GM21723 (cell line): ENCODE data around the gene RCBTB2.

ENCODE experiments used
- ATAC-seq: cut with Tn5 transposase; IDR thresholded peaks from one replicate; pipeline ENCODE4 v1.9.1; 2021; ENCODE audit warnings: mild to moderate bottlenecking, moderate library complexity; ENCODE audit not compliant: unreplicated experiment

RCBTB2 gene

DNA sequence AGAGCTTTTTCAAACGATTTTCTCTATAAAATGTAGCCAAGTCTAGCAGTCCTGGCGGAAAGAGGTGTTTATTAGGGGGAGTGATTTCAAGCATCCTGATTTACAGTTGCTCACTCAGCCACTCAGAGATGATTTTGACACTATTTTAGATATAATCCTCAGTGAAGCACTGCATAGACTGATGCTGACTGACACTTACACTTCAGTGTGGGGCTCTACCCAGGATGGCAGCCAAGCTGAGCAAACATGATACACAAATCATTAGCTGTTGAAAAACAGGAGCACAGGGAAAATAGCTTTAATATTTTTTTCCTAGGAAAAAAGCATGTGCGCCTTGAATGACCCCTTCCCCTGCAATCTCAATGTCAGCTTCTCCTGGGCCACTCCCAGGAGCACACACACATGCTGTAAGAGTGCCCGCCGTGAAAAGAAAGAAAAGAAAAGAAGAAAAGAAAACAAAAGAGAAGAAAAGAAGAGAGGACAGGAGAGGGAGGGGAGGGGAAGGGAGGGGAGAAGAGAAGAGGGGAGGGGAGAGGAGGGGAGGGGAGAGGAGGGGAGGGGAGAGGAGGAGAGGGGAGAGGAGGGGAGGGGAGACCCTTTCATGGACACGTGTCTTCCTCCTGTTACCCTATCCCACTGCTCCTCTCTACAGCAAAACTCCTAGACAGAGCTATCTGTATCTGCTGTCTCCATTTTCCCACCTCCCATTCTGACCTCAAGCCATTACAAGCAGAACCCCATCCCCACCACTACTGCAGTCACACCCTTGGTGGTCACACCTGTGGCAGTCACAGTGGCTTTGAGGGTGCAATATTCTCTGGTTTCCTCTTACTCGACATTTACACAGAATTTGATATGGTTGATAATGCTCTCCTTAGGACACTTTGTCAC is 36.4 kb downstream of the RCBTB2 start:
- no peak for ATAC-seq

DNA sequence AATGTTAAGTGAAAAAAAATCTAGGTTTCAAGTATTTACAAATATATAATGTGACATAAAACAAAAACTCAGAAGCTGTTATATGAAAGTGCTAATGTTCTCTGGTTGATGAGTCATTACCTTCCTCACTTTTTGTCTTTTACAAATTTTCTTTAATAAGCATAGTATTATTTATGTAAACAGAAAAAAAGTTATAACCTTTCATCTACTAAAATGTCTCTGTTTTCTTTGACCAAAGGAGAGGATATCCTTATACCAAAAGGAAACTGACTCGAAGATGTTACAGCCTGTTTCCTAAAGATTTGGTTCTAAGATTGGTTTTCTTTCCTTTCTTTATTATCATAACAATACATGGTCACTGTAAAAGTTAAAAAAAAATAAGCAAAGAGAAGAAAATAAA is 38.0 kb downstream of the RCBTB2 start:
- ATAC-seq: no peak

DNA sequence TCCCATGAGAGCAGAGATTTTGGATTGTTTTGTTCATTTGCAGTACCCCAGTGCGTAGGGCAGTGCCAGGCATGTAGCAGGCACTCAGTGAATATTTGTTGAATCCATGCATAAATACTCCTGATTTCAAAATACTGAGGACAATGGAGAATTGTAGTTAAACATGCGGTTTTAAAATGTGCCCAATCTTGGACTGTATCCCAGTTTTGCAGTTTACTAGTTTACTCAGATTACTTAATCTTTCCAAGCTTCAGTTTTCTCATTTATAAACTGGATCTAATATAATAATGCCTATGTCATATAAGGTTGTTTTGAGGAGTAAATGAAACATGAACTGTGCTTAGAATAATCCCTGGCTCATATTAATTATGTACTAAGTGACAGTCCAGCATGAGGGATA is 39.0 kb downstream of the RCBTB2 start:
- no peak for ATAC-seq

DNA sequence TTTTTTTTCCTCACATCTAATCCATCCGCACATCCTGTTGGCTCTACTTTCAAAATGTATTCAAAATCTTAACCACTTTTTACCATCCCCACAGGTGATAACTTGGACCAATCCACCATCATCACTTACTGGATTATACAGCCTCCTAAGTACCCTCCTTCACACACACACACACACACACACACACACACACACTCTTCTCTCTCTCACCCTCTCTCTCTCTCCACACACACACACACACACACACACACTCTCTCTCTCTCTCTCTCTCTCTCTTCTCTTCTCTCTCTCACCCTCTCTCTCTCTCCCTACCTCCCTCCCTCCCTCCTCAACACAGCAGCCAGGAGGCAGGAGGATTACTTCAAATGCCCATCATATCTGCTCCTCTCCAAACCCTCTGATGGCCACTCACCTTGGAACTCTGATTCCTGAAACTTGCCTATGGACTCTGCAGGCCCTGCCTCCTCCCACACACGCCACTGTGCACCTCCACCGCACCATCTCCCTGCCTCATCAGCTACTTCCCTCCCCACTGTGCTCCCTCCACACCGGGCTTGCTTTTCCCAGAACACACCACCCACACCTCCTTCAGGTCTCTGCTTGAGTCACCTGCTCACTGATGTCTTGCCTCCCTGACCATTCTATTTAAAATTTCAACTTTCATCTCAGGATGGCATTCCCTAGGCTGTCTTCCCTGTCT is 39.7 kb downstream of the RCBTB2 start:
- ATAC-seq: peak; percentile 1

DNA sequence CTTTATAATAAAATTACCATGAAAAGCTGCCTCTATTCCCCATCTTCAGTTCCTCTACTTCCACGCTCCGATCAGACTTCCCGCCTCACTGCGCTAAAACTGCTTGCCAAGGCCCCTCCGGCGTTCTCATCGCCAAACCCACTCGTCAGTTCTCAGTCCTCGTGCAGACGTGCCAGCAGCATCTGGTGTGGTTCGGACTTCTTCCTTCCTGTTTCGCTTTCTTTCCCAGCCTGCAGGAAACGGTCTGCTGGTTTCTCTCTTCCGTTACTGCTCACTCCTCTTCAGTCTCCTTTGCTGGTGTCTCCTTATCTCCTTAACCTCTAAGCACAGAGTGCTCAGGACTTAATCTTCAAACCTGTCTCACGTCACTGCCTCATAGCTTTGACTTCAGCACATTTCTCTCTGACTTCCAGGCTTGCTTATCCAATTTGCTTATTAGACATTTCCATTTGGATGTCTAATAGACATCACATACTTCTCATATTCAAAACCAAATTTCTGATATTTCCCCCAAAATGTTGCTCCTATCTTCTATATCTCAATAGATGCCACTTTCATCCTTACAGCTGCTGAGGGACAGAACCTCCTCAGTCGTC is 40.3 kb downstream of the RCBTB2 start:
- ATAC-seq: peak; percentile 82

DNA sequence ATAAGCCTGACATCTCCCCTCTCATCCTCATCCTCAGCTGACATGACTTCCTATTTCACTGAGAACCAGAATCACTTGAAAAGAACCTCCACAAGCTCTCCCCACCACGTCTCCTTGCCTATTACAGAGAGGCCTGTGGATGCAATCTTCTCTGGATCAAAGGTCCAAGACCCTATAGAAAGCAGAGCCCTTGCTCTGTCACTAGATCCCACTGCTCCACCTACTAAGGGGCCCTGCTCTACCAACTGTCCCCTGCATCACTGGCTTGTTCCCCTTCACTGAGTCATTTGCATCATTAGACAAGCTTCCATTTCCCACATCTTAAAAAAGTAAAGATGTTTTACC is 40.8 kb downstream of the RCBTB2 start:
- ATAC-seq: peak; percentile 59

DNA sequence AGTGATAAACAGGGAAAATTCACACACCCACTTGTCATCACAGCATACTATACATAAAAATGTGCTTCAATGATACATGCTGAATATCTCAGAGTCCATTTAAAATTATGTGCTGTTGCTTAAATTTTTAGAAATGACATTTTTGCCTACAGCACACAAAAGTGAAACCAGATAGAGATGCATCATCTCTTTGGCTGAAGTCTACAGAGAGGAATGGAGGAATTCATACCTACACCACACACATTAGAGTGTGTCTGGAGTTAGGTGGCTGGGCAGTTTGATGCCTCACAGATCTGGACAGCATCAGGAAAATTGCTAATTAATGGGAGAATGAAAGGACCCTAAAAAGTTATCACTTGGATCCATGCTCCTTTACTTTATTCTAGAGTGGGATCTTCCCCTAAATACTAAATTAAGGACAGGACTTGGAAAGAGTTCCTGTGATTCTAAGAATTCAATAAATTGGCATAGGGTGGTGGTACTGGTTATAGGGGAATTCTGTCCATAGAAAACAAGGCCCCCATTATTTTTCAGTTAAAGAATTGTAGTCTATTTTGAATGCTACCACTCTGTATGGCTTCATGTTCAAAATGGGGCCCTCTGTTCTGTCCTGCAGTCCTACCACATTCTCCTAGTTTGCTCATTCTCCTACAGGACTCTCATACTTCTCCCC is 41.3 kb downstream of the RCBTB2 start:
- no peak for ATAC-seq

DNA sequence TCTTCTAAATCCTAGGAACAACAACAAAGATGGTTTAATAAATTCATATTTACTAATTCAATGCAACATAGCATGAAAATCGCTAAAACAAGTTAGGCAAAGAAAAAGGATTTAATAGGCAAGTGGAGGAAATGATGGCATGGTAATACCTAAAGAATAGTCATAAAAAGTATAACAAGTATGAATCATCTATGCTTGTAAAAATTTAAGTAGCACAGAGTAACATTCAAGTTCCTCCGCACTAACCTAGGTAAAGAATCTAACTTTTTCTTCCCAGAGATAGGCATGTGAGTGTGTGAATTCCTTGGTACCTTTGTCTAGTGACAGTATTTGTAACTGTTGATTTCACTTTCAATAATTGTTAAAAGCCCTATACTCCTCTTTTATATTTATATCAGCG is 42.6 kb downstream of the RCBTB2 start:
- no peak for ATAC-seq

DNA sequence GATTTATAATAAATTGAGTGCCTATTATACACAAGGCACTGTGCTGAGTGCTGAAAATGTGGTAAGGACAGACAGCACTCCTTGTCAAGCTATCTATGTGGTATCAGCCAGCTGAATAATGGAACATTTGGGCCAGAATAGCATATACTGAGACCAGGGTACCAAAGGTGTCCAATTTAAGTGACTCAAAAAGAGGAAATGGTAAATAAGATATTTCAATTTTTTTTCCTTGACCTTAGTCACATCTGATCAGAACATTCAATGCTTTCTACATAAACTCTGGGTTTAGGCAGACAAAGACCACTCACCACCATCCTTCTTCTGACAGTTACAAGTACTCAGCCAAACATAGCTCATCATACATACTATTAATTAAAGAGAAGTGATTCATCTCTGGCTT is 43.2 kb downstream of the RCBTB2 start:
- no peak for ATAC-seq

DNA sequence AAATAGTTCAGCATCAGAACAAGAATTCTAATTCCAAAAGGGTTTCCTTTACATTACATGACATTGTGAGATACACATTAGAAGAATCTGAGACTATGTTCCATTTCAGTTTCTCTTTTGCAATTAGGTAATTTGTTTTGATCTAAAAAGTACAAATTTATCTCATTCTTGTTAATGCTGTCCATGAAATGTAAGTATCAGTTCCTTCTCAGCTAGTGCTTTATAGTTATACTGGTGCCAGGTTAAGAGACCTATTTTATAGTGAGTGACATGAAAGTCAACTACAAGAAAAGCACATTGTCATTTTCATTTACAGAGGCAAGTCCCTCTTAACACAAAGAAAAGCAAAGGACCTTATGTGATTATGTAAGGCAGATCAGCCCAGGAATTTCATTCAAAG is 43.9 kb downstream of the RCBTB2 start:
- ATAC-seq: no peak

DNA sequence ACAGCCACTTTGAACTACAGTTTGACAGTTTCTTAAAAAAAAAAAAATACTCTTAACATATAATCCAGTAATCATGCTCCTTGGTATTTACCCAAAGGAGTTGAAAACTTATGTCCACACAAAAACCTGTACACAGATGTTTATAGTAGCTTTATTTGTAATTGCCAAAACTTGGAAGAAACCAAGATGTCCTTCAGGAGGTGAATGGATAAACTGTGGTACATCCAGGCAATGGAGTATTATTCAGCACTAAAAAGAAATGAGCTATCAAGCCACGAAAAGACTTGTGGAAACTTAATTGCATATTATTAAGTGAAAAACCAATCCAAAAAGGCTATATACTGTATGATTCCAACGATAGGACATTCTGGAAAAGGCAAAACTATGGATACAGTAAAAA is 44.9 kb downstream of the RCBTB2 start:
- no peak for ATAC-seq

DNA sequence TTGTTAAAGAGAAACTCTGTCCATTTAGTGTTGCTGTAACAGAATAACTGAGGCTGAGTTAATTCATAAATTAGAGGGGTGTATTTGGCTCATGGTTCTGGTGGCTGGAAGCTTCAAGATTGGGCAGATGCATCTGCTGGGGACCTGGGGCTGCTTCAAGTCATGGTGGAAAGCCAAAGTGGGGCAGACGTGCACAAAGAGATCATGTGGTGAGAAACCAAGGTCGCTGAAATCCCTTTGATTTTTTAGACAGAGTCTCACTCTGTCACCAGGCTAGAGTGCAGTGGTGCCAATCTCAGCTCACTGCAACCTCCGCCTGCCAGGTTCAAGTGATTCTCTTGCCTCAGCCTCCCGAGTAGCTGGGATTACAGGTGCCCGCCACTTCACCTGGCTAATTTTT is 46.0 kb downstream of the RCBTB2 start:
- no peak for ATAC-seq

DNA sequence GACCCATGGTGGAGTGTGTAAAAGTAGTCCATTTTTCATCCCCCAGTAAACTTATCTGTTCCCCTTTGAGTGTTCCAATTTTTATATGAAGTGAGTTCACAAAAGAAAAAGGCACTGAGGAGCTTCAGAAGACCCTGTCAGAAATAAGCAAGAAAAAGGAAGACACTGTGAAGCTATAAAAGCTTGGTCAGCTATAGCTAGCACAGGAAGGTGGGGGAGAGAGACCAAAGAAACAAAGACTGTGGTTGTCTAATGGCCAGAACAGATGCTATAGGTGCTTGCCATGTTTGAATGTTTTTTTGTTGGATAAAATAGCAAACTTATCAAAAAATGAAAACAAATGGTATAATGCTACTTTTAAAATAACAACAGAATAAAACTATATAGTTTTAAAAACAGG is 46.5 kb downstream of the RCBTB2 start:
- no peak for ATAC-seq

DNA sequence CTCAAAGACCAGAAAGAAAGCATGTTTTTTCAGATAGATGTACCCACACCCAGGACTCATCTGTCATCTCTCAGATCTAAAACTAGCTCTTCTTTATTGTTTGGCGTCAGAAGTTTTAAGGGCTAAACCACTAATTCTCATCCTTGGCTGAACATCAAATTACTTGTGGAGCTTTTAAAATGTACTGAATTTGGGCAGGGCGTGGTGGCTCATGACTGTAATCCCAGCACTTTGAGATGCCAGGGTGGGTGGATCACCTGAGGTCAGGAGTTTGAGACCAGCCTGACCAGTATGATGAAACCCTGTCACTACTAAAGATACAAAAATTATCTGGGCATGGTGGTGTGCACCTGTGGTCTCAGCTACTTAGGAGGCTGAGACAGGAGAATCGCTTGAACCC is 47.4 kb downstream of the RCBTB2 start:
- ATAC-seq: no peak

DNA sequence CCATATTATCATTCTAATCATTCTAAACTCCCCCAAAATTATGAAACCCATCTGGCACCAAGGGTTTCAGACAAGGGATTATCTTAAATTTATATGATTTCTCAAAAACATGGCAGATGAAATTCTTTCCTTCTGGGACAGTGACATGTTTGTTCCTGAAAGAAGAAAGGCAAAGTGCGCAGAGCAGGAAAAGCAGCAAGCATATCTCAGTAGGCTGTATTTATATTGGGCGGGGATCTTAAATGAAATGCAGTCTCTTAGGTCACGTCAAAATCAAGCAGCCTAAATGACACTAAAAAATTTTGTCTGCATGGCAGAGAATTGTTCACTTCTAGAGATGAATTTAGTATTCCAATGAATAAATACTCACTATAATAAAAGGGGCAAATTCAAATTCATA is 49.3 kb downstream of the RCBTB2 start:
- no peak for ATAC-seq

DNA sequence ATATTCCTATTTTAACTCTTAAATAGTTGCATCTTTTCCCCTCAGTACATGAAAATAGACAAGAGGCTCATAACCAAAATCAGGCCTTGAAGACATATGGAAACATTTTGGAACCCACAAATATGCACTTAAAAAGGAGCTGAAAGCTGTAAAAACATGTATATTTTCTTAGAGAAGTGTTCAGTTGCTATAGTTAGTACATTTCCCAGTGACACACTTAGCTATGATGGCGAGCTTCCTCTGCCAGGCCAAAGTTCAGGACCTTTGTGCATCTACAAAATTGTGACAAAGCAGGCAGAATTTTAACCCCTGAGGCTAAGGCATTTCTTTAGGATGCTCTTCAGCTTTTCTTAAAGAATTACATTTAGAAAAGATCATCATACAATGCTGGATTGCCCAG is 54.5 kb downstream of the RCBTB2 start:
- ATAC-seq: no peak

DNA sequence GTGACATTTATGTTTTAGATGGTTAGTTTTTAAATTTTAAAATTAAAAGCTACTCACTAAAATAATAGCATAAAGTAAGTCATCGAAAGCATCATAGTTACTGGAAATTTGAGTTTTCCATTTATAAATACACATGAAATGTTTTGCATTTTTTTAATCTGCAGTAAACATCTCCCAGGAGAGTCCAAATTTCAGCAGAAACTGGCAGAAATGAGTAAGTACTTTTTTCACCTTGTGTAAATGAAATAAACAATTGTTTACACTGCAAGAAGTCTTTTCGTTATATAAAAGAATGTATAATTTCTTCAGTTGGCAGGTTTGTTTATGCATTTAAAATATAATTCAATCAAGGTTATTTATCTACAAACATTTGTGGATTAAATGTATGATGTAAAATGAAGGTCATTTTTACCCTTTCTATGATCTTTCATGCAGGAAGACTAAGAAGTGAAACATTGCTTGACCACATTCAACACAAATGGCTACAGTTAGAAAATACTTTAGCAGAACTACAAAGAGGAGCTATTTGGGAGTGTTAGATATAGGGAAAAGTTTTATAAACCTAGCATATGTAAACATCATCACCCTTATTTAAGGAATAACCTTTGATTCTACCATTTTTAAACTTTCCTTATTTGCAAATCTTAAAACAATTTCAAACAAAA is 55.6 kb downstream of the RCBTB2 start:
- ATAC-seq: peak; percentile 63

DNA sequence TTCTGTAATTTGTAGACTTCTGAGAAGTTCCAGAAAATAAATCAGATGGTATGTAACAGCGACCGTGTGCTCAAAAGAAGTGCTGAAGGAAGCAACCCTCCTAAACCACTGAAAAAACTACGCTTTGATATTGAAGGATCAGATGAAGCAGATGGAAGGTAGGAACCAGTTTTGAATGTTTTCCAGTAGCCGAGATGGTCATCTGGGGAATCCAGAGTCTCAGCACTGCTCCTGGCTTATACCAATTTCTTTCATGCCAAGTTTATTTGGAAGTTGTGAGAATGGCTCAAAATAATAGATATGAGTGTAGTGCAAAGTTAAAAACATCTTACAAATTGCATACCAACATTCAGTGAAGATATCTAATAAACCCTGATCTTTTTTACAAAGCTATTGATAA is 56.2 kb downstream of the RCBTB2 start:
- no peak for ATAC-seq

DNA sequence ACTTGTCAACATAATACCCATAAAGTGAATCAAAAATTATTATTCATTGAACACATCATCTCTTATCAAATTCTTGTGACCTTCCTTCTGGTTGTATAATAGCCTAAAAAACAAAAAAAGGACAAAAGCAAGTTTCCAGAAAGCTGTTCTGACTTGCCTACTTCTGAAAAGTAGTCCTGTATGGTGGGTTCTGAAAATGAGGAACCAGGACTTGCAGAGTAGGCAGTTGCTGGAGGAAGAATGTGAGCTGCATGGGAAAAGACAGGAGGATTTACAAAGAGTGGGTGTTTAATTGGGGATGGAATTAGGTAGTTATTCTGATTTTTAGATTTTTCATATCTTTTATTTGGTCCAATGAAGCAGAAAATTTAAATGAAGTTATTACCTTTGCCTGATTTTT is 56.7 kb downstream of the RCBTB2 start:
- no peak for ATAC-seq

DNA sequence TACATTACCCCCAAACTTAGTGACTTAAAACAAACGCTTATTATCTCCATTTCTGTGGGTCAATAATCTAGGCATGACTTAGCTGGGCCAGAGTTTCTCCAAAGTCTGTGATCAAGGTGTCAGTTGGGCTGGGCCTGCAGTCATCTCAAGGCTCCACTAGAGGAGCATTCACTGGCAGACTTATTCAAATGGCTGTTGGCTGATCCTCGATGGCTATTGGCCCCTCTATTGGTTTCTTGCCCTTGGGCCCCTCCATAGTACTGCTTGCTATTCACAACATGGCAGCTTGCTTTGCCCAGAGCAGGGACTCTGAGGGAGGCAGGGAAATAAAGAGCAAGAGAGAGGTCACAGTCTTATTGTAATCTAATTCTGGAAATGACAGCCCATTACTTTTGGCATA is 57.6 kb downstream of the RCBTB2 start:
- ATAC-seq: no peak

DNA sequence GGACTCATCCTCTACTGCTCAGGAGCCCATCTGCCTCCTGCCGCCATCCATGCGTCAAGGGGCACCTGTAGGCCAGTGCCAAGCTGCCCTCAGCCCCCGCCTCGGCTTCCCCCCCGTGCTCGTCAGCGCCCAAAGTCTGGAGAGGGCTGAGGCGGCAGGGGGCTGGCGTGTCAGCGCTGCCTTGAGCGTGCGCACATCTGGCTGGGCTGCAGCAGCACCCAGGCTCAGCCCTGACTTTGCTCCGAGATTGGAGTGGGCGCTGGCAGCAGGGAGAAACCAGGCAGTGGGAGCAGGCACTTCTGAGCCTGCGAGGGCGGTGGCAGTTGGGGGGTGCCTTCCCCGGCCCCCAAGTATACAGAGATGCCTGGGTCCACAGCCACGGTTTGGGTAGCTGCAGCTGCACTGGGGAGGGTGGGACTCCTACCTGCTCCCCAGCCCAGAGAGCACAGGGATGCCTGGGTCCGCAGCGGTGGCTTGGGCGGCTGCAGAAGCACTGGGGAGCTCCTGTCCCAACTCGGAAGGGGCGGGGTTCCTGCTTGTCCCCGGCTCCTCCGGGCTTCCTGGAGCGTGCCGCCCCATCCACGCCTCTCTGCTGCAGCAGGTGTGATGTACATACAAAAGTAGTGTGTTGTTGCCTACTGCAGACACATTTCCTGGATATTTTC is 75.2 kb downstream of the RCBTB2 start:
- ATAC-seq: no peak
